PFSK-1 (cell line): ENCODE results near the gene GRID1.

Experiments used
- FOXP2 ChIP-seq: optimal IDR thresholded peaks from 2 replicates; pipeline ENCODE3; 2011; ENCODE audit warnings: borderline replicate concordance, control low read depth, inconsistent platforms; ENCODE audit not compliant: insufficient read depth; ENCODE audit errors: extremely low read length, extremely low read depth
- POLR2AphosphoS5 ChIP-seq: IDR thresholded peaks from 2 replicates; pipeline ENCODE4 v1.6.1; 2012; ENCODE audit warnings: low read depth, mild to moderate bottlenecking, control low read depth, low read length, moderate library complexity
- REST ChIP-seq, 2 experiments: IDR thresholded peaks; 2 replicates each; pipeline versions ENCODE4 v1.6.1 to v1.8.0; 2011 to 2012; ENCODE audit warnings: low read depth in 2 of 2, low read length in 2 of 2, control low read depth in 1 of 2, inconsistent platforms in 1 of 2, mild to moderate bottlenecking in 1 of 2, moderate library complexity in 1 of 2; ENCODE audit not compliant: insufficient read depth in 1 of 2
- SIN3A ChIP-seq: IDR thresholded peaks from 2 replicates; pipeline ENCODE4 v1.6.1; 2012; ENCODE audit warnings: mild to moderate bottlenecking, low read length, moderate library complexity, borderline replicate concordance; ENCODE audit not compliant: insufficient read depth
- TAF1 ChIP-seq: IDR thresholded peaks from 2 replicates; pipeline ENCODE4 v1.6.1; 2012; ENCODE audit warnings: low read length, control low read depth, borderline replicate concordance; ENCODE audit not compliant: insufficient read depth

GRID1 gene

DNA sequence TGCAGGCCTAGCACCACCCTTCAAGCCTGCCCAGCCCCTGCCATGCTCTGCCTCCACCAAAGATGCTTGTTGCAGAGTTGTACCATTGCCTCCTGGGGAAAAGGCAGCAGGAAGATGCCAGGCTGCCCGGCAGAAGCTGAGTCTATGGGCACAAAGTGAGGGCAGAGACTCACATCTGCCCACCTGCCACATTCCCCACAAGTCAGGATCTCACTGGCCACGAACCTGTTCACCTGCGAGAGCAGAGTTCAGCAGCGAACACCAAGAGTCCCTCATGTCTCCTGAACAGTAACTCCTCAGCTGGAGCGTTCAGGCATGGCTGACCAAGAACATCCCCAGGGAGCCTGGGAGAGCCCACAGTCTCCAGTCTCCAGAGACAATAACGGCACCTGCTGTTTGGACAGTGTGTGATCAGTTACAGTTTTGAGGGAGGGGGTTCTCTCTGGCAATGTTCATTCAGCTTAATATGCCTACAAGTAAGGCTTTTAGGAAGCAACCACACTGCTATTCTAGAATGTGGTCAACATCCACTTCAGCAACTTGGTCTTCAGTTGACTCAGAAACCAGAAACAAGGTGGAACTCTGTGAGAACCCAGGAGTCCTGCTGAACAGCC is 78.5 kb downstream of the GRID1 start:
- no peak for TF ChIP-seq REST (IDR thresholded peaks at IDR 0.05; ENCODE audit: insufficient read depth in 1 of 2, low read depth in 2 of 2, low read length in 2 of 2)
- no peak for TF ChIP-seq SIN3A
- TF ChIP-seq FOXP2: no peak
- no peak for TF ChIP-seq TAF1
- TF ChIP-seq POLR2AphosphoS5: no peak

GRCh38 chr10:86287110-86287793 is 79.3 kb downstream of the GRID1 start:
- no peak for TF ChIP-seq FOXP2
- no peak for TF ChIP-seq TAF1
- TF ChIP-seq SIN3A: no peak
- no peak for TF ChIP-seq POLR2AphosphoS5
- no peak for TF ChIP-seq REST (IDR thresholded peaks at IDR 0.05; ENCODE audit: insufficient read depth in 1 of 2, low read depth in 2 of 2, low read length in 2 of 2)

DNA sequence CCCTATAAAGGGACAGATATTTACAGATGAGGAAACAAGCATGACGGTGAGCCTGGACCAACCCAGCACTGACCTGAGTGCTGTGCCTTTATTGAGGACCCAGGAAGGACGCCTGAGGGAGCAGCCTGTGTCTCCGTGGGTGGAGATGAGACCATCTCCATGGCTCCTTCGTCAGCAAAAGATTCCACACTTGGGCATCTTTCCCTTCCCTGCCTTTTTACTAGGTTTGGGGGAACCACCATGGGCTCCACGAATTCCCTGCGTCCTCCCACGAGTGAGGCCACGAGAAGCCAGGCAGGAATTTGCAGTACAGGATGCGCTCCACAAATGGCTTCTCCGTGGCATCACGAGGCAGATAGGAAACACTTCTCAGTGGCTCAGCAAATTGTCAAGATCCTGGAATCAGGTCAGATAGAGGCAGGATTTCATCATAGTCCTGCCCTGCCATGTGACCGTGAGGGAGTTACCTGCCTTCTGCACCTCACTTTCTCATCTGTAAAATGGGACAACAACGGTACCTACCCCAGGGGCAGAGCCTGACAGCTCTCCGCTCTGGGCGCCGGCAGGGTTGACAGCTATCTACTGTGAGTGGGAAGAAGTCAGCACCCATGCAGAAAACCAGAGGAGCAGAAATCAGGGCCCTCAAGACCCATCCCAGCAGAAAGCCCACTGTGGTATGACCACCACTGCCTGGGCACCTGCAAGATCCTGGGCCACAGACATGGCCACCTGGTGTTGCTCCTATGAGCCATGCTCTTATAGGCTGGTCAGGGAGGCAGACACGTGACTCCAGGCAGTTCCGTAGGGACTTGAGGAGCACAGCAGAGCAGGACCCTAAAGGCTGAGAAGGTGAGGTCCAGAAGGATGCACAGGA is 80.1 kb downstream of the GRID1 start:
- no peak for TF ChIP-seq SIN3A
- no peak for TF ChIP-seq FOXP2
- TF ChIP-seq TAF1: no peak
- TF ChIP-seq REST (IDR thresholded peaks at IDR 0.05; ENCODE audit: insufficient read depth in 1 of 2, low read depth in 2 of 2, low read length in 2 of 2): no peak
- TF ChIP-seq POLR2AphosphoS5: no peak

DNA sequence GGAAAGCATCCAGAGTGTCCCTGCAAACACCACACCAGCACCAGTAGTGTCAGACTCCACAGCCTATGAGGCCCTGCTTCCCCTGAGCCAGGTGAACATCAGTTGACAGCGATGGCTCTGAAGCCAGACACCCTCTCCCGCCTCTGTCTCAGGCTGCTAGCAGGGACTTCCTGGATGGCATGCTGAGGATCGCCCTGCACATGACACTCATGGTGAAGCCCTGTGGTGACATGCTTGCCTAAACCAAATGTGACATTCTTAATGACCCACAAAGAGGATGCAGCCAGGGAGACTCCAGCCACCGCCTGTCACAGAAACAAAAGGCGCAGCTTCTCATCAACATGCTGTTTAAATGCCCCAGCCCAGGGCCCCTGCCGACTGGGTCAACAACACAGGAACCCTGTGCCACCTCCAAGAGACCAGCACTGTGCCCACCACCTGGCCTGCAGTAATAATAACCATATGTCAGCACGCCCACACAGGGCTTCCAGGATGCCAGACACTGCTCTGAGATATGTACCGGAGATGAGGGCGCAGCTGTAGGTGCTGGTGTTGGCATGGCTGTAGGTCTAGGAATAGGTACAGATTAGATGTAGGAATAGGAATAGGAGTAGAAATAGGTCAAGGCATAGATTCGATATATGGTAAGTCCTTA is 81.3 kb downstream of the GRID1 start:
- TF ChIP-seq POLR2AphosphoS5: no peak
- TF ChIP-seq REST (IDR thresholded peaks at IDR 0.05; ENCODE audit: insufficient read depth in 1 of 2, low read depth in 2 of 2, low read length in 2 of 2): no peak
- no peak for TF ChIP-seq FOXP2
- no peak for TF ChIP-seq SIN3A
- TF ChIP-seq TAF1: no peak
